Stimulated activated naive CD4-positive, alpha-beta T cell (primary cell): Measurements from ENCODE around the gene DNM3.

ENCODE experiments used
- DNase-seq, 6 experiments: peaks; one replicate each; lab custom pipeline; 2025; lab: John Stamatoyannopoulos, UW

The DNM3 gene

DNA sequence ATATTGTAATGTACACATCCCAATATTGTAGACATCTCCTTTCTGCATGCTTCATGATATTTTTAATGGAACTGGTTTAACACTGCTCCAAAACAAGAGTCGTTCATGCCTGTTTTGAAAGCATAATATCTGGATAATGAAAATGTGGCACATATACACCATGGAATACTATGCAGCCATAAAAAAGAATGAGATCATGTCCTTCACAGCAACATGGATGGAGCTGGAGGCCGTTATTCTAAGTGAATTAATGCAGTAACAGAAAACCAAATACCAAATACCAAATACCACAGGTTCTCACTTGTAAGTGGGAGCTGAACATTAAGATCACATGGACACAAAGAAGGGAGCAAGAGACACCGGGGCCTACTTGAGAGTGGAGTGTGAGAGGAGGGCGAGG is 487.0 kb downstream of the DNM3 start:
- no peak for DNase-seq

DNA sequence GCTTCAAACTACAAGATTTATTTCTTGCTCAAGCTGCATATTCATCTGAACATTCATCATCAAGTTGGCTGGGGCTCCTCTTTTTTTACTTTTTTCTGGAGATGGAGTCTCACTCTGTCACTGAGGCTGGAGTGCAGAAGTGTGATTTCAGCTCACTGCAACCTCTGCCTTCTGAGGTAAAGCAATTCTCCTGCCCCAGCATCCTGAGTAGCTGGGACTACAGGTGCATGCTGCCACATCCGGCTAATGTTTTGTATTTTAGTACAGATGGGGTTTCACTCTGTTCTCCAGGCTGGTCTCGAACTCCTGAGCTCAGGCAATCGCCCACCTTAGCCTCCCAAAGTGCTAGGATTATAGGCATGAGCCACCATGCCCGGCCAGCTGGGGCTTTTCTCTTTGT is 490.9 kb downstream of the DNM3 start:
- DNase-seq, result no peak

GRCh38 chr1:172335377-172335776 is 494.1 kb downstream of the DNM3 start:
- DNase-seq, result no peak

- no peak for DNase-seq
Observed at GRCh38 chr1:172338295-172338735, 497.0 kb downstream of the DNM3 start.

- no peak for DNase-seq
Observed at GRCh38 chr1:172339842-172340241, 498.5 kb downstream of the DNM3 start.

GRCh38 chr1:172340520-172340919 is 499.2 kb downstream of the DNM3 start:
- DNase-seq, result no peak

DNA sequence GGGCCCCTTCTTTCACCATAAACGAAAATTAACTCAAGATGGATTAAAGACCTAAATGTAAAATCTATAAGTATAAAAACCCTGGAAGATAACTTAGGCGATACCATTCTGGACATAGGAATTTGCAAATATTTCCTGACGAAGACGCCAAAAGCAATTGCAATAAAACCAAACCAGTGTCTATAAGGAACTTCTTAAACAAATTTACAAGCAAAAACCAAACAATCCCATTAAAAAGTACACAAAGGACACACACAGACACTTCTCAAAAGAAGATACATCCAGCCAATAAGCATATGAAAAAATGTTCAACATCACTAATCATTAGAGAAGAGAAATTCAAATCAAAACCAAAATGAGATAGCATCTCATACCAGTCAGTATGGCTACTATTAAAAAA is 500.4 kb downstream of the DNM3 start:
- no peak for DNase-seq

GRCh38 chr1:172342584-172343239 is 501.4 kb downstream of the DNM3 start:
- DNase-seq, result no peak

GRCh38 chr1:172343240-172344160 is 502.2 kb downstream of the DNM3 start:
- DNase-seq, result no peak

- DNase-seq, result no peak
Observed at GRCh38 chr1:172344444-172344843, 503.1 kb downstream of the DNM3 start.

DNA sequence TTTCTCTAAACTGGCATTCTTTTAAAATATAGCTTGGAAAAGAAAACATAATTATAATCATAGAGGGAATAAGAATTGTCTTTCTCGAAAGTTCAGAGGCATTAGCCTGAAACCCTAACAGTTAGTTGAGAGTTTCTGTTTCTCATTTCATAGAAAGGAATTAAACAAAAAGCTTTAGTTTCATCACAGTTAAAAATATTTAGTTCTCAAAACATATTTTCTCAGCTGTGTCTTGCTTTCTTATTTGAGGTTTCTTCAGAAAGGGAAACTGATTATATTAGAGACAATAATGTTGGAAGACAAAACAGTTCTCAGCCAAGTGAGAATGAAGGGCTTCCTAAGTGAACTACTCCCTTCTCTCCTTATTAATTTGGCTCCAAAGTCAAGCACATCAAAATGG is 503.8 kb downstream of the DNM3 start:
- no peak for DNase-seq

- no peak for DNase-seq
Observed at GRCh38 chr1:172347416-172347815, 506.1 kb downstream of the DNM3 start.

DNA sequence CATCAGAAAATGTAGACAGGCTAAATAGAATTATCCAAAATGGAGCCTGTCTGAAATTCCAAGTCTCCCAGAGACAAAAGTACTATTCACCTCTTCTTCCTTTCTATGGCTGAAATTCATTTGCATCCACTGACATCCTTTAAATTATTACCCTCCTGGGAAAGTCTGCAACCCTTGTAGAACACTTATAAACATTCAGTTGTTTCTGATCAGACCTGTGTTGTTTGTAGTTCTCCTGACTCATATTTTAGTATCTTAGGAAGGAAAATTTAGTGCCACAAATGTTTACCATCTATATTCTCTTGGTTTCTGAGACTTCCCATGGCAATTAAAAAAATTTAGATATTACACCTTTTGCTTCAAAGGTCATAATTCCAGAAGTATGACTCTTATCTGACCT is 509.6 kb downstream of the DNM3 start:
- DNase-seq, result no peak

DNA sequence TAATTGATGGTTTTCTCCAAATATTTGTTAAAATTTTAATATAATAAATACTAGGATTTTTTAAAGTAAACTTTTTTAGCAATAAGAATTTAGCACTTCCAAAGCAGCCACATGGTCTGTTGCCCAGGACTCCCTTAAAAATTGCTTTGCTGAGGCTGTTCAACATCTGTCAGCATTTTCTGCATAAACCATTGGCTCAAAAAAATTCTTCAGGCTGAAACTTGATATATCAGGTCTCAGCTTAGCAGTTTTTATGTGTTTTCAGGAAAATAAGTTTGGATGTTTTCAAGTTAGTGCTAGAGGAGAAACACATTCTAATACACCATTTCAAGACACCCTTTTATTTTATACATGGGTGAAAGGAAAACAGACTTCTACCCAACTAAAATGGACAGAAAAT is 510.0 kb downstream of the DNM3 start:
- DNase-seq, result no peak

DNA sequence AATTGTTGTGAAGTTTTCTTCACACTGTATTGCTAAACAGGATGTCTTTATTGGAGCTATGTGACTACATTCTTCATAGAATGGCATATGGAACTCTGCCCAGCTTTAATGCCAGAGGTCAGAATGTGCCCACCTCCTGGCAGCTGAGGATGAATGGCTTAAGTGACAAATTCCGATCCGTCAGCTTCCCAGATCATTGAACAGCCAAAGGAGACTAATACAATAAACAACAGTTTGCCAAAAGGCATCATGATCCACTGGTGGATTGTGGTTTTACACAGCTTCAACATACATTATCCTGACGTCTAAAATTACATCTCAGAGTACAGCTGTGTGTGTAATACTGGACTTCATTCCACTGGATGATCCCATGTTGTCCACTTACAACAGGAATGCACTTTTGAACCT is 510.5 kb downstream of the DNM3 start:
- DNase-seq, result no peak

DNA sequence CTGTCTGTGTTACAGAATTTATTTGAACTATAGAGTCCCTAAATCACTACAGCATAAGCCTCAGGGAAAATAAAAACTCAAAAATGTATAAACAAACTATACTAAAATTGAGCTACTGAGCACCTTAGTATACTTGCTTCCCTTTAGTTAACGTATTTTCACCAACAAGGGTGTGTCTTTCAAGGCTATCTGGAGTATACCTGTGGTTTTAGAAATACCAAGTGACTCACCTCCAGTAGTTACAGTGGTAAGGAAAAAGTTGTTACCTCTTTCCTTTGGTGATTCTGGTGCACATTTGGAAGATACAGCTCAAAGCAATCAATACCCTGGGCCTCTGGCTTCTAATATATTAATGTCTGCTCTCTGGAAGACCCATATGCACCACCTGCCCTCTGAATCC is 511.1 kb downstream of the DNM3 start:
- DNase-seq, result no peak

DNA sequence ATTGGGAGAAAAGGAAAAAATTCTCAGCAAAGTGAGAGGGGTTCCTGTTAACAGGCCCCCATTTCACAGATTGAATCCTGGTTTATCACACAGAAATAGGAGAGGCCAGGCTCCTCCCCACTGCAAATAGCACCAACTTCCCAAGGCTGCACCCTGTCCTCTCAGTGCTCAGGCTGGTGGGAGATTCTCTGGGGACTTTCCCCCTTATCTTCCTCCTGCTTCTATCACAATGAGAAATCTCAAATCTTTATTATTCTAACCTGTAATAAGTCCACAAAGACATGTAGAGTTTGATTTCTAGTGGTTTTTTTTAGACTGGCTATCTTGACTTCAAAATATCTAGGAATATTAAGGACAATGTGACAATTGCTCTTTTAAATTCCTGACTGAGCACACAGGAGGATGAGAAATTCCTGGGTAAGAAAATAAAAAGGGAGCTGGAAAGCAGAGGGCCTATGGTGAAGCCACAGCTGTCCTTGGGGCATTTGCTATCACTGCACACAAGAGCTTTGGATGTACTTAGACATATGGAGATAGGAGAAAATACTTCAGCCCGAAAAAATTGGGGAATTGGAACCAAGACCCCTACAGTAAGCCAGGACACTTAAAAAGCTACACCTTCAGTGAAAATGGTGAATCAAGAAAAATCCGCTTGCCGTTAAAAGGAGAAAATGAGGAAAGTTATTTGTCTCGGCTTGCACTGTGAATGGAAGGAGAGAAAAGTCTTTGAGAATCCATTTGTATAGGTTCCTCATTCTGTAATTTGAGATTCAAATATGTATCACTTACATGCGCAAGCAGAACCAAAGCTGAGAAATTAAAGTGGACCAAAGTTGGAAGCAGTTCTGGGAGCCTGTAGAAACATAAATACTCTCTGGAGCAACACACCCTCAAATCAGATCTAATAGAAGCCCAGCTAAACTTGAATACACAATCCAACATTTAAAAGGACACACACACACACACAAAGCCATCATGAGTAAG is 513.3 kb downstream of the DNM3 start:
- no peak for DNase-seq

- no peak for DNase-seq
Observed at GRCh38 chr1:172356620-172357019, 515.3 kb downstream of the DNM3 start.

GRCh38 chr1:172357753-172358385 is 516.6 kb downstream of the DNM3 start:
- no peak for DNase-seq

GRCh38 chr1:172359491-172359999 is 518.2 kb downstream of the DNM3 start:
- no peak for DNase-seq

DNA sequence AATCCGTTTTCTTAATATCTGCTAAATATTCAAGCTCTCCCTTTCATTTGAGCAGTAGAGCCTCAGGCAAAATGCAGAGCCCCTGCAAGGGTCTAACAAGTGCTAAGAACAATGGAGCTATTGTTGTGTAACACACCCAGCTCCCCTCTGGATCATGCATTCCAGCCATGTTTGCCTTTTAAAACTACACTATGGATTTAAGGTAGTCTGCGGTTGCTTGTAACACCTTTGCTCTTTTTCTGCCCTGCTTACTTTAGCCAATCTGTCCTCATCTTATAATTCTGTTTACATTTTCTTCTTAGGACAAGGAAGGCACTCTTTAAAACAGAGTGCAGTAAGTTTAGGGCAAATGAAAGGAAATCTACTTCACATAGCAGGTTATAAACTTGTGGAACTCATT is 519.2 kb downstream of the DNM3 start:
- DNase-seq, result no peak
